ENCODE results near the gene PTGR3. TPM values are rescaled to one million over a fixed set of nuclear protein-coding genes. Genes with fewer than 3 reads are reported as not detected.

PTGR3 gene
- total and polyA plus RNA-seq, 4 donors: 10.1 to 22.2 (median 21.4) TPM

DNA sequence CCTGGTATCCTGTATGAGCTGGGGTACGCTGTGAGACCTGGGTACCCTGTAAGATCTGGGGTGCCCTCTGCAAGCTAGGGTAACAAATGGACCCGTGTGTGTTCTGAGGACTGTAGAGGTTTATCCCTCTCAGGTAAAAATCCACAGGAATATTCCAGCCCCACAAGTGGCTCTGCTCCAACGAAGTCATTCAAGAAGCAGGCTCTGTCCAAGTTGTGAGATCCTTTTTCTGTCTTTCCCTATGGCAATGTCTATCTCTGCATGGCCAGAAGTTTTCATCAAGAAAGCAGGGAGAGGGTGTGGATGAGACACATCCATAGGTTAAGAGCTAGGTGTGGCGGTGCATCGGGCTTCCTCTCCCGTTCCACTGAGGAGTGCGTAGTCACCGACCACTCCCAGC, 43.0 kb downstream of the PTGR3 start:
- Histone ChIP-seq H3K27ac (ENCODE audit: low read depth in 1 of 2, low read length in 1 of 2) (no peak overlapping the region), H3K27me3 (ENCODE audit: control insufficient read depth in 3 of 3, insufficient read depth in 3 of 3, low read length in 2 of 3) (no peaks in the 10 kb centered on the region), H3K9me3 (ENCODE audit: control insufficient read depth in 4 of 4, insufficient read depth in 3 of 4, low read length in 3 of 4) (peaks cover 0 to 4% (median 0%) of the 10 kb centered on the region in 4 donors), H3K4me1 (ENCODE audit: control insufficient read depth in 5 of 5, insufficient read depth in 5 of 5, low read length in 5 of 5) (peaks cover 0 to 12% (median 0%) of the 10 kb centered on the region in 5 donors), H3K4me3 (no peak overlapping the region), H3K36me3 (ENCODE audit: control insufficient read depth in 4 of 4, insufficient read depth in 4 of 4, low read length in 4 of 4) (no peaks in the 10 kb centered on the region), H3K9ac (ENCODE audit: insufficient read depth in 1 of 2, low read length in 2 of 2) (no peak overlapping the region)
- TF ChIP-seq CTCF (IDR thresholded peaks at IDR 0.05; ENCODE audit: control extremely low read depth, extremely low read depth): no peak
- 89 to 97% methylated on average over 8 of the region's 8 CpGs for WGBS, 2 donors
- DNase-seq: no peak
- ATAC-seq (ENCODE audit: insufficient read depth, low FRiP score): no peak

GRCh38 chr18:75164479-75164878, 44.5 kb downstream of the PTGR3 start:
- no peaks in the 10 kb centered on the region for H3K36me3 ChIP-seq (ENCODE audit: control insufficient read depth in 4 of 4, insufficient read depth in 4 of 4, low read length in 4 of 4)
- no peaks in the 10 kb centered on the region for H3K27me3 ChIP-seq (ENCODE audit: control insufficient read depth in 3 of 3, insufficient read depth in 3 of 3, low read length in 2 of 3)
- no peak for DNase-seq
- peaks cover 0 to 20% (median 0%) of the 10 kb centered on the region in 5 donors for H3K4me1 ChIP-seq (ENCODE audit: control insufficient read depth in 5 of 5, insufficient read depth in 5 of 5, low read length in 5 of 5)
- H3K9ac ChIP-seq (ENCODE audit: insufficient read depth in 1 of 2, low read length in 2 of 2): no peak overlapping the region
- H3K9me3 ChIP-seq (ENCODE audit: control insufficient read depth in 4 of 4, insufficient read depth in 3 of 4, low read length in 3 of 4): peaks cover 0 to 4% (median 0%) of the 10 kb centered on the region in 4 donors
- 83 to 92% methylated on average over 3 of the region's 3 CpGs for WGBS, 2 donors
- no peak for ATAC-seq (ENCODE audit: insufficient read depth, low FRiP score)
- TF ChIP-seq CTCF (IDR thresholded peaks at IDR 0.05; ENCODE audit: control extremely low read depth, extremely low read depth): no peak
- H3K4me3 ChIP-seq: no peak overlapping the region
- no peak overlapping the region for H3K27ac ChIP-seq (ENCODE audit: low read depth in 1 of 2, low read length in 1 of 2)

DNA sequence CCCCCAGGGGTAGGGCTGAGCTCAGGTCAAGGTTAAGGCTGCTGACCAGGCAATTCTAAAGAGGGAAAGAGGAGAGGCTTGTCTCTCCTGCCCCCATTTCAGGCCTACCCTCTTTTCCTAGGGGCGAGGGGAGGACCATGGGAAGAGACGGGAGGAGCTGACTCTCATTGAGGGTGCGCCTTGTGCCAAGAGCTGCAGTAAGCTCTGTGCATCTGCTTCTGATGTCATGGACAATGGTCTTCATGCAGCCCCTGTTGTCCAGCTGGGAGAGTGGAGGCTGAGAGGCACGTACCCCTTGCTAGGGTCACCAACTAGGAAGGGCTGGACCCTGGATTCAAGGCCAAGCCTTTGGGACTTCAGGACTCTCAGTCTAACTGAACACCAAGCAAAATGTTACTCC, 45.2 kb downstream of the PTGR3 start:
- Histone ChIP-seq H3K27me3 (ENCODE audit: control insufficient read depth in 3 of 3, insufficient read depth in 3 of 3, low read length in 2 of 3) (no peaks in the 10 kb centered on the region), H3K27ac (ENCODE audit: low read depth in 1 of 2, low read length in 1 of 2) (no peak overlapping the region), H3K4me3 (no peak overlapping the region), H3K4me1 (ENCODE audit: control insufficient read depth in 5 of 5, insufficient read depth in 5 of 5, low read length in 5 of 5) (peaks cover 0 to 17% (median 0%) of the 10 kb centered on the region in 5 donors), H3K9ac (ENCODE audit: insufficient read depth in 1 of 2, low read length in 2 of 2) (no peak overlapping the region), H3K9me3 (ENCODE audit: control insufficient read depth in 4 of 4, insufficient read depth in 3 of 4, low read length in 3 of 4) (peaks cover 0 to 4% (median 0%) of the 10 kb centered on the region in 4 donors), H3K36me3 (ENCODE audit: control insufficient read depth in 4 of 4, insufficient read depth in 4 of 4, low read length in 4 of 4) (no peaks in the 10 kb centered on the region)
- 92 to 95% methylated on average over 4 of the region's 4 CpGs for WGBS, 2 donors
- ATAC-seq (ENCODE audit: insufficient read depth, low FRiP score) (no peak), DNase-seq (no peak)
- TF ChIP-seq CTCF (IDR thresholded peaks at IDR 0.05; ENCODE audit: control extremely low read depth, extremely low read depth): no peak

- no peak overlapping the region for H3K27ac ChIP-seq (ENCODE audit: low read depth in 1 of 2, low read length in 1 of 2)
- H3K9ac ChIP-seq (ENCODE audit: insufficient read depth in 1 of 2, low read length in 2 of 2): no peak overlapping the region
- no peak overlapping the region for H3K4me3 ChIP-seq
- no peak for ATAC-seq (ENCODE audit: insufficient read depth, low FRiP score)
- WGBS, 2 donors: 92 to 99% methylated on average over 4 of the region's 4 CpGs
- no peaks in the 10 kb centered on the region for H3K27me3 ChIP-seq (ENCODE audit: control insufficient read depth in 3 of 3, insufficient read depth in 3 of 3, low read length in 2 of 3)
- H3K4me1 ChIP-seq (ENCODE audit: control insufficient read depth in 5 of 5, insufficient read depth in 5 of 5, low read length in 5 of 5): peaks cover 0 to 14% (median 0%) of the 10 kb centered on the region in 5 donors
- peaks cover 0 to 4% (median 0%) of the 10 kb centered on the region in 4 donors for H3K9me3 ChIP-seq (ENCODE audit: control insufficient read depth in 4 of 4, insufficient read depth in 3 of 4, low read length in 3 of 4)
- TF ChIP-seq CTCF (IDR thresholded peaks at IDR 0.05; ENCODE audit: control extremely low read depth, extremely low read depth): no peak
- no peaks in the 10 kb centered on the region for H3K36me3 ChIP-seq (ENCODE audit: control insufficient read depth in 4 of 4, insufficient read depth in 4 of 4, low read length in 4 of 4)
- DNase-seq: no peak
Measured at GRCh38 chr18:75162978-75163377, 46.0 kb downstream of the PTGR3 start.

Measured in lung (tissue), 12 donors.